Heart left ventricle (tissue), 16 donors: ENCODE data around the gene ROBO1. TPM values are rescaled to one million over a fixed set of nuclear protein-coding genes. Genes with fewer than 3 reads are reported as not detected.

Source experiments
- ATAC-seq, 4 donors: fragments of 200-7000 bp; cut with Tn5 transposase; one replicate each; pipeline ENCODE4 v1.9.1; 2020 to 2022; ENCODE audit warnings: moderate library complexity in 4 of 4, mild to moderate bottlenecking in 3 of 4, moderate number of reproducible peaks in 1 of 4
- DNase-seq, 5 donors: peaks; one replicate each; pipeline ENCODE4 v3.0.0-alpha.2; 2020
- H3K27ac ChIP-seq, 12 donors: fragments of 200-600 bp; sonication (generic) in 4 of 12; one replicate each; pipeline versions ENCODE4 v1.5.0 to v1.8.0; 2016 to 2022; ENCODE audit warnings: mild to moderate bottlenecking in 2 of 12
- H3K27me3 ChIP-seq, 9 donors: fragments of 200-600 bp; sonication (generic) in 2 of 9; one replicate each; pipeline versions ENCODE4 v1.5.1 to v1.8.0; 2016 to 2022; ENCODE audit warnings: mild to moderate bottlenecking in 3 of 9
- H3K36me3 ChIP-seq, 9 donors: fragments of 200-600 bp; sonication (generic) in 2 of 9; one replicate each; pipeline versions ENCODE4 v1.5.0 to v1.8.0; 2018 to 2022; ENCODE audit warnings: mild to moderate bottlenecking in 2 of 9
- H3K4me1 ChIP-seq, 12 donors: fragments of 200-600 bp; sonication (generic) in 4 of 12; one replicate each; pipeline versions ENCODE4 v1.5.0 to v1.8.0; 2016 to 2022; ENCODE audit warnings: mild to moderate bottlenecking in 3 of 12
- H3K4me3 ChIP-seq, 12 donors: fragments of 200-600 bp; sonication (generic) in 4 of 12; one replicate each; pipeline versions ENCODE4 v1.5.0 to v1.8.0; 2017 to 2022; ENCODE audit warnings: mild to moderate bottlenecking in 9 of 12, moderate library complexity in 4 of 12
- H3K9me3 ChIP-seq, 12 donors: fragments of 200-600 bp; sonication (generic) in 4 of 12; one replicate each; pipeline versions ENCODE4 v1.5.0 to v1.8.0; 2016 to 2022; ENCODE audit warnings: mild to moderate bottlenecking in 1 of 12
- CTCF ChIP-seq, 12 donors: fragments of 200-600 bp; sonication (generic) in 4 of 12; IDR thresholded peaks; one replicate each; pipeline versions ENCODE4 v1.5.0 to v1.8.0; 2018 to 2022; ENCODE audit warnings: antibody characterized with exemption in 12 of 12, mild to moderate bottlenecking in 5 of 12
- POLR2A ChIP-seq, 2 donors: fragments of 450-650 bp; IDR thresholded peaks; one replicate each; pipeline ENCODE4 v1.6.1; 2017; ENCODE audit warnings: antibody characterized with exemption in 2 of 2, mild to moderate bottlenecking in 2 of 2, moderate library complexity in 2 of 2
- WGBS, 4 donors: extraction: QIAGEN DNeasy Blood & Tissue Kit in 2 of 4; methylation state at CpG; one replicate each; pipeline versions ENCODE4 v1.1.5 to v1.1.7; 2013 to 2018; 5-methylcytosine and 5-hydroxymethylcytosine counted together
- intact Hi-C, 10 donors: fragments of 100-400 bp; cut with DNase I; formaldehyde crosslinking; loops; one replicate each; pipeline versions ENCODE4 v1.11.1 to v1.14.2; 2022
- polyA plus RNA-seq, 2 donors: library from polyadenylated mRNA; stranded (reverse); fragments of 200-250 nt; gene quantifications; one replicate each; pipeline ENCODE4 v1.2.3, GENCODE V29; 2013
- total RNA-seq, 9 donors: library from RNA; depleted of rRNA in 2 of 9; stranded (reverse); fragments of >200 nt in 2 of 9; fragmentation: NEBNext Ultra II Directional in 3 of 9; extraction: Animal tissue kit (Norgen Biotek cat#: 25700) in 3 of 9; gene quantifications; one replicate each; pipeline versions ENCODE4 v1.1.0 to v1.2.4, GENCODE V29; 2016 to 2023
- donor health status: ischemic (EF 13 %, LVEDD 7.1; RV severe dilation, severe dysfunction).
- donor health status: healthy with polysubstance abuse.
- donor health status: DM: no; HTN: yes; CAD: no.
- donor health status: DM: no; HTN: no; CAD: no.
- donor health status: ischemic (EF 25% LVEDD 6.9; RV normal size, moderate dysfunction).
- donor health status: ischemic (EF 25% LVEDD 5.7; RV mildly dilated, moderate dysfunction).
- donor health status: healthy.
- donor health status: DM: yes; HTN: yes; CAD: no.
- donor health status: ischemic (EF 35%, LVEDD 5.7; RV mildly dilated, moderate dysfunction).
- donor health status: nonischemic (EF 11% LVEDD 7.7; RV severe dilation, severe dysfunction).
- donor health status: DM: yes; HTN: yes; CAD: no.
- donor health status: PGD.
- donor health status: ischemic (EF 29% LVEDD 5.4; RV normal size, mild dysfunction).
- donor health status: nonischemic (EF 23%, LVEDD 6.1; RV moderate dilation, normal function).

Gene ROBO1
- total and polyA plus RNA-seq, 11 donors, result 1.4 to 14.8 (median 5.7) TPM

DNA sequence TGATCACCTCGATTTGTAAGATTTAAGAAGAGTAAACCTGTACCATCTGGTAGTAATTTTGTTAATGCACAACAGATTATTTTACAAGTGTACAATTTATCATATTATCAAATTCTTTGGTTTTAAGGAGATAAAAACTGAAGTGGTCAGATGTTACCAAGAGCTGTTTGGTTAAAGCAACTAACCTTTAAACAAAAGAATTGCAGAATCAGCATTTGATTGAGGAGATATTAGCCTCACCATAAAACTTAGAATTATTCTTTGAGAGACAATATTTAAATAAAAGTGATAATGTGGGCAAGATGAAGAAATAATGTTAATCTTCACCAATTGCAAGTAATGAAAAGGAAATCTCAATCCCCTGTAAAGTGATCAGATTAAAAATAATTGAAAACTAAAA is 1034.9 kb downstream of the ROBO1 start:
- peaks cover 0 to 12% (median 0%) of the 10 kb centered on the region in 12 donors for H3K4me1 ChIP-seq
- no peaks in the 10 kb centered on the region for H3K9me3 ChIP-seq
- no peak for TF ChIP-seq CTCF (IDR thresholded peaks at IDR 0.05)
- no peak for TF ChIP-seq POLR2A (IDR thresholded peaks at IDR 0.05)
- DNase-seq (no peak), ATAC-seq (no peak)
- H3K36me3 ChIP-seq, result no peaks in the 10 kb centered on the region
- H3K27ac ChIP-seq, result no peak overlapping the region
- H3K27me3 ChIP-seq, result no peaks in the 10 kb centered on the region
- 83 to 95% (median 91%) methylated on average over 1 of the region's 1 CpG for WGBS, 4 donors
- no peak overlapping the region for H3K4me3 ChIP-seq
- intact Hi-C loops, result no loop called here

DNA sequence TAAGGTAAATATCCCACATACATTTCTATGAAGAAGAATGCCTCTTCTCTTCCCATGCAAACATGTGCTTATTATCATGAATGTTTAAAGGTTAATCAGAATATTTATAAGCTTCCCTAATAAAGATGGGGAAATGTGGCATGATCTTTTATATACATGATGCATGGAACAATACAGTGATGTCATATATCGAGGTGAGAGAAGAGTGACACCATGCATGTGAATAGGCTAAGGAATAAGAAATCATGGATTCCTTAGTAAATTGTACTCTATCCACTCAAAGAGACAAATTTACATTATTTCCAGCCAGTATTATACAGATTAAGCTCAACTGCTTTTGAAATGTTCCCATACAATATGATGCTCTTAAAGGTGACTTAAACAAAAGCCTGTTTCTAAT is 1035.3 kb downstream of the ROBO1 start:
- Histone ChIP-seq H3K27me3 (no peaks in the 10 kb centered on the region), H3K4me3 (no peak overlapping the region), H3K9me3 (no peaks in the 10 kb centered on the region), H3K27ac (no peak overlapping the region), H3K36me3 (no peaks in the 10 kb centered on the region), H3K4me1 (peaks cover 0 to 12% (median 0%) of the 10 kb centered on the region in 12 donors)
- DNase-seq, result no peak
- intact Hi-C loops, result no loop called here
- TF ChIP-seq CTCF (IDR thresholded peaks at IDR 0.05), result no peak
- TF ChIP-seq POLR2A (IDR thresholded peaks at IDR 0.05), result no peak
- WGBS, 4 donors, result 87 to 99% (median 98%) methylated on average over 1 of the region's 1 CpG
- no peak for ATAC-seq

DNA sequence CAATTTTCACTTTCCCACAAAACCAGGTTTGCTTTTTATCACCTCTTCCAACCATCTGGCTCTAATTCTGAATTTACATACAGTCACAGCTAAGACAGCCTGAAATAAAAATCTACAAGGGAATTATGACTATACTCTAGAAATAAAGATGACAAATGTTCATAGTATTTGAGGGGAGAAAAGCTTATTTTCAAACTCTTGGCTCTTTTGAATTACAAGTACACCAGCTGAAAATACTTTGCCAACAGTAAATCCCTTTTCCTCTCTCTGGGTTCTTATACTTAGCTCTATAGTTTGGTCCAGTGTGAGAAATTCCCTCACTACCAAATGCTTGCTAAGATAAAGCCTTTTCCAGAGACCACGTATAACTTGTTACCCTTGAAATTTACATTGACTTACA is 1037.9 kb downstream of the ROBO1 start:
- 62 to 81% (median 75%) methylated on average over 1 of the region's 1 CpG; no CpG with 5 or more reads in 1 of the 4 donors for WGBS, 4 donors
- no peak overlapping the region for H3K4me3 ChIP-seq
- no peaks in the 10 kb centered on the region for H3K36me3 ChIP-seq
- TF ChIP-seq POLR2A (IDR thresholded peaks at IDR 0.05), result no peak
- no peak for TF ChIP-seq CTCF (IDR thresholded peaks at IDR 0.05)
- ATAC-seq (no peak), DNase-seq (no peak)
- intact Hi-C loops, result no loop called here
- no peak overlapping the region for H3K27ac ChIP-seq
- H3K4me1 ChIP-seq, result peaks cover 0 to 12% (median 0%) of the 10 kb centered on the region in 12 donors
- H3K27me3 ChIP-seq, result no peaks in the 10 kb centered on the region
- H3K9me3 ChIP-seq, result no peaks in the 10 kb centered on the region

DNA sequence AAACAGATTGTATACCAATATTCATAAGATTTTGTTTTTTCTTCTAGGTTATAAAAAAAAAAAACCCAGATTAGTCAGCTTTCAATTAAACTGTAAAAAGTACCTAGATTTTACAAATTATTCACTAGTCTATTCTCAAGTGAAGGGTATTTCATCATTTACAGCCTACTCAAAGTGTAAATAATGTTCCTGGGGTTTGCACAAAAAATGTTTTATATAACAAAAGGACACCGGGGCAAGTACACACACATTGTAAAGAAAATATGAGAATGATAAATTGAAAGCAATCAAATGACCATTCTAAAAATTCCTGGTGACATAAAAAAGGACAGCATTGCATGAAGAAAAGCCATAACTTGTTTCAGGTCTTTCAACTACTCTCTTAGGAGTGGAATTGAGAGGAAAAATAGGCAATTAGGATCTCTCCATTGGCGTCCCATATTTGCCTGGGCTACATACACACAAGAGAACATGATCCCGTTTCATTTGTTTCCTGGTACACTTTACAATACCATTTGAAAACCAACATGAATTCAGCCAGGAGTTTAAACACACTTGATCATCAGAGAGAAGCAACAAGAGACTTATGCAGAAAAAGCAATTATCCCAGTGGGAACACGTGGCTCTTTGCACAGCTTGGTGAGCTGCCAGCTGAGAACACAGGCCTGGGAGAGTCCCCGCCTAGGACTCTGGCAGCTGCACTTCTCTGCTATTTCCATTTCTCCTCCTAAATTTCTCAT is 1039.2 kb downstream of the ROBO1 start:
- Histone ChIP-seq H3K9me3 (no peaks in the 10 kb centered on the region), H3K4me1 (peaks cover 0 to 12% (median 0%) of the 10 kb centered on the region in 12 donors), H3K27ac (no peak overlapping the region), H3K27me3 (no peaks in the 10 kb centered on the region), H3K36me3 (no peaks in the 10 kb centered on the region), H3K4me3 (no peak overlapping the region)
- WGBS, 4 donors, result 45 to 58% (median 49%) methylated on average over 5 of the region's 5 CpGs
- ATAC-seq (peak; percentile 52 to 73 (median 61)), DNase-seq (peak; percentile 43 to 82 (median 62))
- intact Hi-C loops, result no loop called here
- TF ChIP-seq CTCF (IDR thresholded peaks at IDR 0.05), result no peak
- TF ChIP-seq POLR2A (IDR thresholded peaks at IDR 0.05), result no peak
